GM19455 (cell line): ENCODE results near the gene ABI3BP.
"Not testable (repeated sequence)": the region's sequence is repeated elsewhere in the genome, so short reads cannot be mapped to it uniquely, and the experiment has no call there.

ENCODE experiments used
- ATAC-seq: cut with Tn5 transposase; IDR thresholded peaks from one replicate; pipeline ENCODE4 v1.9.1; 2021; ENCODE audit not compliant: unreplicated experiment

Gene ABI3BP

GRCh38 chr3:100981164-100981911, 11.9 kb downstream of the ABI3BP start:
- ATAC-seq: no peak

GRCh38 chr3:100978011-100978659, 15.1 kb downstream of the ABI3BP start:
- no peak for ATAC-seq

DNA sequence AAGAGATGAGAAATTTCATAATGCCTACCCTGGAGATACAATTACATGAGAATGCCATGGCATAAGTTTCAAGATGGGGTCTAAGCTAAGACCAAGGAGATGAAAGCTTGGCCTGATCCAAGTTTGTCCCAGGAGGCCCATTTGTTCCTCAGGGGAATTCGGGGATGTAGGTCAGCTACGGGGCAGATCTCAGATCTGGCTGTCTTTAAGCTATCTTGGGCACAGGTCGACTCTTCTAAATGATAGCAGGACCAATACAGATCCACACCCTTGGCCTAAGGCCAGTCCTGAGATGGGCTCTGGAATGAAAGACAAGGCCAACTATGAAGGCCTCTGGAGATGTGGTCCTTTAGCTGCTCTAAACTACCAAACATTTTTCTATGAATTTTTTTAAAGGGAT, 16.6 kb downstream of the ABI3BP start:
- ATAC-seq: no peak

DNA sequence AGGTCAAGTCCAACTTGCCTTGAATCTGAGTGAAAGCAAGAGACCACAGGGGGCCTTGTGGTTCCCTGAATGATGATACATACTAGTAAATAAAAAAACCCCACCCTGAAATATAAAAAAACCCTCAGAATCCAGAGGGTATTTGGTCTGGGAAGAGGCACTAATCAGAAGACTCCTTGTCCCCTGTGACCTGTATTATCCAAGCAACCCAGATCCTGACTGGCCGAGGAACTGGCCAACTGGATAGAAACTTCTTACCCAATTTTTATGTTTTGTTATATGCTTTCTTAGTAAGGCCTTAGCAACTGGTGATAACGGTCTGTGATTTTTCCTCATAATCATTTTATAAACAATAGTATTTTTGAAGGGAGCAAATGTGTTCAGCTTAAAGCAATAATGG, 17.5 kb downstream of the ABI3BP start:
- ATAC-seq: no peak

DNA sequence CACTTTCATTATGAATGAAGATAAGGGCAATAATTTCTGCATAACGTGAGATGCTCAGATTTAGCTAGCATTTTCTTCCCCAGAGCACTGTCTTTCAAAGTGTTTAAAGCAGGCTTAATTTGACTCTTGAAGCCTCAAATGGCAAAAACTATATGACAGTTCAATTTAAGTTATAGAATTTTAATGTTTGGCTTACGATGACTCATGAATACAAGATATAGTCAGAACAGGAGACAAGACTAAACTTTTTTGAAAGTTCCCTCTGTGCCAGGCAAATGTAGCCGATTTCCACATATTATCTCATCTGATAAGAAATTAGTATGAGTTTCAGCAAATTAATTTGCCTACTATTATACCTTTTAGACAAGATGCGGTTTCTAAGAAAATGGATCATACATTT, 19.6 kb downstream of the ABI3BP start:
- no peak for ATAC-seq

GRCh38 chr3:100972867-100973266, 20.4 kb downstream of the ABI3BP start:
- no peak for ATAC-seq

DNA sequence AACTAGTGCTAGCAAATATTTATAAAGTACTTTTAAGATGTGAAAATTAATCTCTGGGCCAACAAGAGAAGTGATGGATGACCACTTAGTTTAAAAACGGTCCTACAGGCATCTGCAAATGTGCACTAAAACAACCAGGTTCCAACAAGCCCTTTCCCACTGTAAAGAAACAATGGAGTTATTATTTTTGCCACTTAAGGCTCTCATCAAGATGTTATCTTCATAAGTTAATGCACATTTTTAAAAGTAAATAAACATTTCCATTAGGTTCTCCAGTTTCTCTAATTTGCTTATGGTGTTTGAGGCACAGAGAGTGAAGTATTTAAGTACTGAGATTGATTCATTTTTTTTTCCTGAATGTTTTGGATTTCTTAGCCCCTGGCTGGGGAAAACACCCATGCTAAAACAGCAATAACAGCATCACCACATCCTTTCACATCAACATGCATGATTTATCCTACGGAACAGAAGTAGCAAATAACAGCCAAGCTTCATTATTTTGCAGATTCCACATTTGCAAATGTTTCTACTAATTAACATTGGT, 20.8 kb downstream of the ABI3BP start:
- no peak for ATAC-seq

DNA sequence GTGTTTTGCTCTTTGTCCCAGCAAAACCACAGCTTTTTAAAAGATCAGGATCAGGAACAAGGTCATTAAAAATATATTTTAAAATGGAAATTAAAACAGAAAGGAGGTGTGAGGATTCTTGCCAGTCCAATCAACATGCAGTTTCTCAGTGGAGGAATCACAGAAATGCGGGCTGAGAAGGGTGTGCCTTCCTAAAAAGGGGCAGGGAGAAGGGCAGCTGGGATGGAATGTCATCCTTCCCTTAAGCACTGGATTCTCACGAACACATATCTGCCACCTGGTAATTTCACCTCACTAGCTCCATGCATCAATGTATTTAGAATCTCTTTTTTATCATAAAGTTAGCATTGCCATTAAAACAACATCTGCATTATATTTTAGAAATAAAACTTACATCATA, 21.4 kb downstream of the ABI3BP start:
- no peak for ATAC-seq

- no peak for ATAC-seq
Observed at GRCh38 chr3:100970477-100970990, 22.7 kb downstream of the ABI3BP start.

- no peak for ATAC-seq
Observed at GRCh38 chr3:100968932-100969906, 24.0 kb downstream of the ABI3BP start.

DNA sequence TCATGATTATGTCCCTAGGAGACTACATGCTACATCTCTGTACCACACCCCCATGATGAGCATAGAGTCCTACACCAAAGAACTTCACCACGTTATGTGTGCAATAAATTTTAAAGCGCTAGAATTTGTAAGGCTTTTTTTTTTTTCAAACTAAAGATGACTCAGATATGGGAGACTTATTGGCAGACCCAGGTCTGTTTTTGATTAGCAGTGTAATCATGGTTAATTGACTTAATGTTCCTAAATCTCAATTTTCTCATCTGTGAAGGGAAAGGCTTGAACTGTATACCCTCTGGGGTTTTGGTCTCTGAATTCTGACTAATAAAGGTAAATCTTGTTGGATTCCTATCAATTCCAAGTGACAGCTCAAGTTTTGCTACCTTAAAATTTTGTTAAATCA, 26.4 kb downstream of the ABI3BP start:
- no peak for ATAC-seq

- ATAC-seq: no peak
Observed at GRCh38 chr3:100966049-100966491, 27.2 kb downstream of the ABI3BP start.

- ATAC-seq: no peak
Observed at GRCh38 chr3:100963041-100963440, 30.2 kb downstream of the ABI3BP start.

DNA sequence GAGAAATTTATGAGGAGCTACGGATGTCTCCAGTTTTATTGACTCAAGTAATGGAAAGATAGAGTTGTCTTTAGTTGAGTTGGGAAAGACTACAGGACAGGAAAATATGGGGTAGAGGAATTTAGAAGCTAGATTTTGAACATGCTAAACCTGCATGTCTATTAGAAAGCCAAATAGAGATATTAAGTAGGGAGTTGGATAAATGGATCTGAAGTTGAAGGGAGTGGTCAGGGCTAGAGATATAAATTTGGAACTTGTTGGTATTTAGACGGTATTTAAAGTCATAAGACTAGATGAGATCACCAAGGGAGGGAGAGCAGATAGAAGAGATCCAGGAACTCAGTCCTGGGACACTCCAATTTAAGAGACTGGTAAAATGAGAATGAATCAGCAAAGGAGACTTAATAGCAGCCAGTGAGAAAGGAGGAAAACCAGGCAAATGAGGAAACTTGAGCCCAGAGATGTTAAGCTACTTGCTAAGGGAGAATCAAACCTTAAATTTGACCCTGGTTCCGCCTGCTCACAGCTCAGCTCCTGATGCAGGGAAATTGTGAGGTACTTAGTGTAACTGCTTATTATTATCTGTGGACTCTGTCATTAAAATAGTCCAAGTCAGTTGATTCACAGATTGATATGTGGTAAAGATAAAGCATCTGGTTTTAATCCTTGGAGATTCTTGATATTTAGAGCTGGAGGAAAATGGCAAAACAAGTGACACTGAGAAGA, 35.8 kb downstream of the ABI3BP start:
- ATAC-seq: no peak

DNA sequence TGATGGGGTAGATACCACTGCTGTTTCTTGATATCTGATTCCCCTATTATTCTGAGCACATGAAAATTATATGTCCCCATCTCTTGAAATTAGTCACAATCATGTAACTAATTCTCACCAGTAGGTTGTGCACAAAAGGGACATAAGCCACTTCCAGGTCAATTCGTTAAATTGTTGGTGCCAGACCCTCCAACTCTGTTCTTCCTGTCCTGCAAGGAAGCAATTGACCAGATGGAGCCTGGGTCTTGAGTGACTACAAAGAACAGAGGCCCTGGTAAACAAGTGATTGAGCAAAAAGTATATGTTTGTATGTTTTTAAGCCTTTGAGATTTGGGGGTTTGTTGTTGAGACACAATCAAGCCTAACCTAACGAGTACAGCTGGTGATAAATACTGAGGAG, 36.9 kb downstream of the ABI3BP start:
- no peak for ATAC-seq

- no peak for ATAC-seq
Observed at GRCh38 chr3:100954990-100955389, 38.2 kb downstream of the ABI3BP start.

DNA sequence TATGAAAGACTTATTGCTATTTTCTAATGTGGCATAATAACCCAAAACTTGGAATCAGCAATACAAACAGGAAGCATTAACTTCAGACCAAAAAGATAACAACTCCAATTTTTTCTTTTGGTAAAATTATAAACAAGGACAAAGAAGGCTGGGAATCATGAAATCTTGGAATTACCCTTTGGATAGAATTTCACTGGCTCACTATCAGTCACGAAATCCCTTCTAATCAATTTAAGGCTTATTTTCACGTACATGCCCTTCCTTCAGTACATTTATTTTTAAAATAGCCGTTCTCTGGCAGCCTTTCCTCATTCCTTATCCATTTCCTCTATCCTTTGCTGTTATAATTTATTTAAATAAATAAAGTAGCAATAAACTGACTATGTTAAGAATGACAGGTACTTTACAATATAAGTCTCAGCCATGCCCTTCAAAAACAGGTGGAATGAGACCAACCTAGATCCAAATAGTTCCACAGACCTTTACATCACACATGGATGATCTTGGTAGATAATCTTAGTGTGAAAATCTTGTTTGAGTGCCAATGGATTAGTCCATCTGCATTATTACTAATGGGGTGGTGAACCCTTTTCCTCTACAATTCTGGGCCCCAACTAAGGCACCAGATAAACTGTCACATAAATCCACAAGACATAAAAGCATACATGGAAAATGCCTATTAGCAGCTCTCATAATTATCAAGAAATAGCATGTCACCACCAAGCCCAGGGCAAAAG, 38.9 kb downstream of the ABI3BP start:
- no peak for ATAC-seq

GRCh38 chr3:100953103-100953502, 40.1 kb downstream of the ABI3BP start:
- ATAC-seq: no peak

DNA sequence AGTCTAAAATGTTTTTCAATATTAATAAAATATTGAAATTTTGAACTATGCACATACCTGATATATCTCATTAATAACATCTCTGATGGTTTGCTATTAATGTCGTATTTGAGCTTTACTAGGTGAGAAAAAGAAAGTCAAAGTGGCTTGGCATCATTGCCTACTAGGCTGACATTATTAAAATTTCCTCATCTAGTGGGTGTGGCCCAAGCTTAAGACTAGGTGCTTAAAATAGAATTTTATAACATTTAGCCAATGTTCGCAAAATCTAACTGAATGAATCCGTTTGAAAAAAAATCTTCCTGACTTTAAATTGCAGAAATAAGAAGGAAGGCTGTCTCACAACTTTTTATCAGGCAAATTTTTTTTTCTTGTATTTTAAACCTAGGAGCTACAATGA, 46.1 kb downstream of the ABI3BP start:
- ATAC-seq: no peak

DNA sequence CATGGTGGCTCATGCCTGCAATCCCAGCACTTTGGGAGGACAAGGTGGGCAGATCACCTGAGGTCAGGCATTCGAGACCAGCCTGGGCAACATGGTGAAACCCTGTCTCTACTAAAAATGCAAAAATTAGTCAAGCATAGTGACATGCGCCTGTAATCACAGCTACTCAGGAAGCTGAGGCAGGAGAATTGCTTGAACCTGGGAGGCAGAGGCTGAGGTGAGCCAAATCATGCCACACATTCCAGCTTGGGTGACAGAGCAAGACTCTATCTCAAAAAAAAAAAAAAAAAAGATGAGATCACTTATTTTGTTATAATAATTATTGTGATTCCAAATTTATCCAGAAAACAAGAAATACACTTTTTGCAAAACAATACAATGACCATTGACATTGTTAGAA, 47.1 kb downstream of the ABI3BP start:
- ATAC-seq: not testable (repeated sequence)
